Natural killer cell (primary cell): ENCODE results near the gene APBA2. TPM values are rescaled to one million over a fixed set of nuclear protein-coding genes. Genes with fewer than 3 reads are reported as not detected.
A peak's percentile ranks its signal among the peaks of the same experiment; 100 is the strongest.
"Not testable (repeated sequence)": the region's sequence is repeated elsewhere in the genome, so short reads cannot be mapped to it uniquely, and the experiment has no call there.

Source experiments
- ATAC-seq, 3 donors: fragments of 150-1000 bp in 2 of 3; fragments of 200-7000 bp in 1 of 3; cut with Tn5 transposase; 1 replicate in 1 of 3; 2 replicates in 2 of 3; pipeline ENCODE4 v1.10.0; 2021; ENCODE audit warnings: mild to moderate bottlenecking in 2 of 3, moderate library complexity in 2 of 3
- DNase-seq, 2 donors: peaks; one replicate each; pipeline versions ENCODE4 v3.0.0 to v3.0.0-alpha.2; 2013 to 2021; ENCODE audit warnings: mixed read lengths in 1 of 2
- H3K27ac ChIP-seq: one replicate; pipeline ENCODE4 v1.5.1; 2013; ENCODE audit warnings: mild to moderate bottlenecking, low read length
- H3K27me3 ChIP-seq: one replicate; pipeline ENCODE4 v1.6.1; 2013; ENCODE audit warnings: low read length; ENCODE audit not compliant: control insufficient read depth, insufficient read depth
- H3K36me3 ChIP-seq: one replicate; pipeline ENCODE4 v1.6.1; 2013; ENCODE audit warnings: low read length; ENCODE audit not compliant: control insufficient read depth, insufficient read depth
- H3K4me1 ChIP-seq: one replicate; pipeline ENCODE4 v1.6.1; 2013; ENCODE audit warnings: low read length; ENCODE audit not compliant: control insufficient read depth, insufficient read depth
- H3K4me3 ChIP-seq: one replicate; pipeline ENCODE4 v1.5.1; 2013; ENCODE audit warnings: low read length
- H3K9me3 ChIP-seq: one replicate; pipeline ENCODE4 v1.6.1; 2013; ENCODE audit warnings: low read length; ENCODE audit not compliant: control insufficient read depth, insufficient read depth
- H3K27ac Mint-ChIP-seq, 2 donors: one replicate each; pipeline ENCODE4 v1.8.0; 2022; ENCODE audit warnings: mild to moderate bottlenecking in 2 of 2, mixed read lengths in 2 of 2, moderate library complexity in 1 of 2
- H3K27me3 Mint-ChIP-seq, 2 donors: one replicate each; pipeline ENCODE4 v1.8.0; 2022; ENCODE audit warnings: low read depth in 2 of 2, mixed read lengths in 2 of 2
- H3K36me3 Mint-ChIP-seq: one replicate; pipeline ENCODE4 v1.8.0; 2022; ENCODE audit warnings: mixed read lengths
- H3K4me1 Mint-ChIP-seq, 2 donors: one replicate each; pipeline ENCODE4 v1.8.0; 2022; ENCODE audit warnings: mixed read lengths in 2 of 2
- H3K4me3 Mint-ChIP-seq: one replicate; pipeline ENCODE4 v1.8.0; 2022; ENCODE audit warnings: mild to moderate bottlenecking, moderate library complexity, mixed read lengths
- H3K9me3 Mint-ChIP-seq, 2 donors: one replicate each; pipeline ENCODE4 v1.8.0; 2022; ENCODE audit warnings: mixed read lengths in 2 of 2
- CTCF ChIP-seq: fragments of 200-600 bp; IDR thresholded peaks from one replicate; pipeline ENCODE4 v1.8.0; 2022; ENCODE audit warnings: antibody characterized with exemption
- WGBS: methylation state at CpG from one replicate; pipeline ENCODE4 v1.1.7; 2013; ENCODE audit warnings: missing lambda C conversion rate; ENCODE audit not compliant: insufficient coverage; 5-methylcytosine and 5-hydroxymethylcytosine counted together
- intact Hi-C: fragments of 100-400 bp; cut with micrococcal nuclease; formaldehyde crosslinking; loops from one replicate; pipeline ENCODE4 v1.14.2; 2022
- total RNA-seq, 4 donors: library from RNA; stranded (reverse); fragments of 120-200 nt in 1 of 4; gene quantifications; one replicate each; pipeline versions ENCODE4 v1.2.3 to v1.2.4, GENCODE V29; 2013 to 2022

The APBA2 gene
- total RNA-seq, 3 donors from 2014 or later (not counting 1 experiment from before 2014, with no cell fraction given), result 96.4 to 119 (median 97.9) TPM

- H3K27ac Mint-ChIP-seq, result peak overlapping the region; percentile 25 to 34
- H3K36me3 ChIP-seq, result peaks cover 20% of the 10 kb centered on the region
- DNase-seq, result no peak
These were observed 214.8 kb downstream of the APBA2 start for GRCh38 chr15:29100486-29101000.

GRCh38 chr15:29101491-29101890, 215.7 kb downstream of the APBA2 start:
- H3K27me3 ChIP-seq, result no peaks in the 10 kb centered on the region
- no peaks in the 10 kb centered on the region for H3K9me3 Mint-ChIP-seq
- H3K9me3 ChIP-seq, result no peaks in the 10 kb centered on the region
- 94% methylated on average over 16 of the region's 16 CpGs for WGBS
- H3K27me3 Mint-ChIP-seq, result no peaks in the 10 kb centered on the region
- DNase-seq (no peak), ATAC-seq (no peak)
- intact Hi-C loops, result loop anchor here (5.0 kb wide), 1 partner anchor 314 kb away; no protein-coding TSS in a partner anchor
- H3K36me3 ChIP-seq, result peaks cover 23% of the 10 kb centered on the region
- no peak for TF ChIP-seq CTCF
- no peak overlapping the region for H3K27ac ChIP-seq
- H3K4me1 Mint-ChIP-seq, result peaks cover 0 to 14% of the 10 kb centered on the region in 2 donors
- no peaks in the 10 kb centered on the region for H3K36me3 Mint-ChIP-seq
- no peak overlapping the region for H3K4me3 Mint-ChIP-seq
- H3K4me3 ChIP-seq, result no peak overlapping the region
- peaks cover 13% of the 10 kb centered on the region for H3K4me1 ChIP-seq
- no peak overlapping the region for H3K27ac Mint-ChIP-seq

More at GRCh38 chr15:29100486-29101000, 214.8 kb downstream of the APBA2 start:
- Histone ChIP-seq H3K27ac (no peak overlapping the region), H3K27me3 (no peaks in the 10 kb centered on the region), H3K4me1 (peaks cover 13% of the 10 kb centered on the region), H3K4me3 (no peak overlapping the region), H3K9me3 (no peaks in the 10 kb centered on the region)
- Mint-ChIP-seq H3K9me3 (no peaks in the 10 kb centered on the region), H3K27me3 (no peaks in the 10 kb centered on the region), H3K36me3 (no peaks in the 10 kb centered on the region), H3K4me3 (no peak overlapping the region), H3K4me1 (peaks cover 0 to 10% of the 10 kb centered on the region in 2 donors)
- TF ChIP-seq CTCF, result no peak
- ATAC-seq, result no peak
- intact Hi-C loops, result loop anchor here (5.0 kb wide), 1 partner anchor 313 kb away; no protein-coding TSS in a partner anchor
- WGBS, result 84% methylated on average over 7 of the region's 7 CpGs

GRCh38 chr15:29102173-29102794, 216.5 kb downstream of the APBA2 start:
- not testable (repeated sequence) for H3K27ac ChIP-seq, H3K27me3 ChIP-seq, H3K4me3 ChIP-seq, H3K9me3 Mint-ChIP-seq, H3K36me3 Mint-ChIP-seq, H3K9me3 ChIP-seq, H3K27me3 Mint-ChIP-seq
- peak; percentile 85 for TF ChIP-seq CTCF
- H3K4me1 ChIP-seq, result peaks cover 13% of the 10 kb centered on the region
- DNase-seq (peak; percentile 63 to 78), ATAC-seq (peak in 2 of 3 donors; percentile 42 to 55)
- H3K36me3 ChIP-seq, result peaks cover 24% of the 10 kb centered on the region
- H3K4me1 Mint-ChIP-seq, result peaks cover 0 to 14% of the 10 kb centered on the region in 2 donors
- H3K27ac Mint-ChIP-seq, result peak overlapping the region in 1 of 2 donors; percentile 26
- H3K4me3 Mint-ChIP-seq, result peak overlapping the region; percentile 61
- intact Hi-C loops, result loop anchor here (5.0 kb wide), 1 partner anchor 315 kb away; no protein-coding TSS in a partner anchor
- 73% methylated on average over 10 of the region's 10 CpGs for WGBS
